Ovary (tissue), 3 donors: Measurements from ENCODE around the gene RNF152.

Experiments used
- POLR2A ChIP-seq: fragments of 450-650 bp; IDR thresholded peaks from one replicate; pipeline ENCODE4 v1.6.1; 2017; ENCODE audit warnings: antibody characterized with exemption, mild to moderate bottlenecking, moderate library complexity
- TF ChIP-seq, protein P1 (sequence below), 3 donors: fragments of 450-650 bp in 2 of 3; fragments of 200-600 bp in 1 of 3; IDR thresholded peaks; one replicate each; pipeline versions ENCODE4 v1.5.1 to v1.8.0; 2016 to 2022; ENCODE audit warnings: antibody characterized with exemption in 3 of 3, mild to moderate bottlenecking in 1 of 3
- donor health status: DM: no; HTN: no; CAD: no.

DNA sequence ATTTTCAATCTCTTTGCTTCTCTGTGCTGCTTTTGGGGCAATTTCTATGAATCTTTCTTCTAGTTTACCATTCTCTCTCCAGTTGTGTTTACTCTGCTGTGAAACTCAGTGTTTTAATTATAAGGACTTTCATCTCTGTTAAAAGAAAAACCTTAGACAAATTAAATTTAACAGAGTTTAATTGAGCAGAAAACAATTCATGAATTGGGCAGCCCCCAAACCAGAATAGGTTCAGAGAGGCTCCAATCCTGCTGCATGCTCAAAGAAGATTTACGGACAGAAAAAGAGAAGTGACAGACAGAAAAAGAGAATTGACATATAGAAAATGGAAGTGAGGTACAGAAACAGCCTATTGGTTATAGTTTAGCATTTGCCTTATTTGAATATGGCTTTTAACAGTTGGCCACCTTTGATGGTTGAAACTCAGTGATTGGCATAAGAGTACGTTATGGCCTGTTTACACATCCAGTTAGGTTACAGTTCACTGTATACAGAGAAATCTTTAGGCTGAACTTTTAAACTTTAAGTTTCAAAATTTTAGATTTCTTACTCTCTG lies 120.4 kb downstream of the RNF152 start:
- TF ChIP-seq, protein P1, sequence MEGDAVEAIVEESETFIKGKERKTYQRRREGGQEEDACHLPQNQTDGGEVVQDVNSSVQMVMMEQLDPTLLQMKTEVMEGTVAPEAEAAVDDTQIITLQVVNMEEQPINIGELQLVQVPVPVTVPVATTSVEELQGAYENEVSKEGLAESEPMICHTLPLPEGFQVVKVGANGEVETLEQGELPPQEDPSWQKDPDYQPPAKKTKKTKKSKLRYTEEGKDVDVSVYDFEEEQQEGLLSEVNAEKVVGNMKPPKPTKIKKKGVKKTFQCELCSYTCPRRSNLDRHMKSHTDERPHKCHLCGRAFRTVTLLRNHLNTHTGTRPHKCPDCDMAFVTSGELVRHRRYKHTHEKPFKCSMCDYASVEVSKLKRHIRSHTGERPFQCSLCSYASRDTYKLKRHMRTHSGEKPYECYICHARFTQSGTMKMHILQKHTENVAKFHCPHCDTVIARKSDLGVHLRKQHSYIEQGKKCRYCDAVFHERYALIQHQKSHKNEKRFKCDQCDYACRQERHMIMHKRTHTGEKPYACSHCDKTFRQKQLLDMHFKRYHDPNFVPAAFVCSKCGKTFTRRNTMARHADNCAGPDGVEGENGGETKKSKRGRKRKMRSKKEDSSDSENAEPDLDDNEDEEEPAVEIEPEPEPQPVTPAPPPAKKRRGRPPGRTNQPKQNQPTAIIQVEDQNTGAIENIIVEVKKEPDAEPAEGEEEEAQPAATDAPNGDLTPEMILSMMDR (IDR thresholded peaks at IDR 0.05): no peak
- TF ChIP-seq POLR2A: no peak
